Endothelial cell of umbilical vein (primary cell): ENCODE data around the gene MRLN. TPM values are rescaled to one million over a fixed set of nuclear protein-coding genes. Genes with fewer than 3 reads are reported as not detected.

ENCODE experiments used
- BruUV-seq: library from RNA; stranded (reverse); fragments of 400-500 nt; replicated peaks from 2 replicates; lab custom pipeline; 2021; lab: Mats Ljungman, UMichigan
- CTCF ChIA-PET: fragments of 300-600, 350-600 bp; sonication (Branson Sonifier 250); formaldehyde crosslinking; loops from one replicate; lab custom pipeline; 2021; ENCODE audit warnings: antibody characterized with exemption, inconsistent platforms; lab: Charles Lee
- POLR2A ChIA-PET: fragments of 300-600, 350-600 bp; sonication (Branson Sonifier 250); formaldehyde crosslinking; loops from one replicate; lab custom pipeline; 2021; ENCODE audit warnings: antibody characterized with exemption, inconsistent platforms; lab: Charles Lee
- DNase-seq: peaks from one replicate; pipeline ENCODE4 v3.0.0-alpha.2; 2011; ENCODE audit warnings: low read depth, low spot score
- FAIRE-seq: peaks from 2 replicates; lab custom pipeline; 2011; peaks lifted over from hg19 to GRCh38; lab: Jason Lieb, UNC
- H2AFZ ChIP-seq: 2 replicates; pipeline ENCODE4 v1.6.0; 2012; ENCODE audit warnings: low read depth, low read length, control low read depth, inconsistent platforms
- H3K27ac ChIP-seq: 2 replicates; pipeline ENCODE4 v1.5.1; 2011; ENCODE audit warnings: low read depth, mild to moderate bottlenecking, control low read depth, low read length, moderate library complexity; ENCODE audit not compliant: insufficient read depth
- H3K27me3 ChIP-seq, 2 experiments: 2 replicates each; pipeline versions ENCODE4 v1.6.0 to v1.6.1; 2011; ENCODE audit warnings: low read length in 2 of 2, mixed read lengths in 1 of 2; ENCODE audit not compliant: control insufficient read depth in 2 of 2, insufficient read depth in 2 of 2
- H3K36me3 ChIP-seq, 2 experiments: 2 replicates in 1 of 2; 3 replicates in 1 of 2; pipeline ENCODE4 v1.5.1; 2011; ENCODE audit warnings: low read length in 2 of 2, mild to moderate bottlenecking in 1 of 2, moderate library complexity in 1 of 2; ENCODE audit not compliant: control insufficient read depth in 2 of 2, insufficient read depth in 2 of 2; ENCODE audit errors: extremely low read depth in 1 of 2
- H3K4me1 ChIP-seq: 3 replicates; pipeline ENCODE4 v1.5.1; 2011; ENCODE audit warnings: mild to moderate bottlenecking, low read length; ENCODE audit not compliant: control insufficient read depth, insufficient read depth; ENCODE audit errors: extremely low read depth
- H3K4me2 ChIP-seq: 2 replicates; pipeline ENCODE4 v1.6.1; 2011; ENCODE audit warnings: low read length, control low read depth, mixed read lengths; ENCODE audit not compliant: insufficient read depth
- H3K4me3 ChIP-seq, 3 experiments: fragments of 200-600 bp in 1 of 3; sonication (generic), shearing (Covaris generic) in 1 of 3; replicated peaks in 1 of 3; 2 replicates each; pipeline ENCODE4 v1.5.1; 2011 to 2016; ENCODE audit warnings: control low read depth in 3 of 3, low read length in 3 of 3, mild to moderate bottlenecking in 2 of 3, inconsistent platforms in 1 of 3, low read depth in 1 of 3, moderate library complexity in 1 of 3; ENCODE audit not compliant: insufficient read depth in 1 of 3
- H3K79me2 ChIP-seq: 2 replicates; pipeline ENCODE4 v1.6.0; 2012; ENCODE audit warnings: low read length, inconsistent platforms; ENCODE audit not compliant: control insufficient read depth, insufficient read depth
- H3K9ac ChIP-seq: replicated peaks from 2 replicates; pipeline ENCODE3; 2011; ENCODE audit warnings: low read length, control low read depth; ENCODE audit not compliant: insufficient read depth; ENCODE audit errors: extremely low read depth
- H3K9me1 ChIP-seq: replicated peaks from 3 replicates; pipeline ENCODE4 v1.6.0; 2011; ENCODE audit warnings: mild to moderate bottlenecking, low read length; ENCODE audit not compliant: control insufficient read depth, insufficient read depth; ENCODE audit errors: extremely low read depth
- H3K9me3 ChIP-seq: replicated peaks from 2 replicates; pipeline ENCODE4 v1.5.1; 2012; ENCODE audit warnings: low read length, inconsistent platforms; ENCODE audit not compliant: control insufficient read depth, insufficient read depth
- H4K20me1 ChIP-seq: replicated peaks from 2 replicates; pipeline ENCODE3; 2011; ENCODE audit warnings: mild to moderate bottlenecking, low read length; ENCODE audit not compliant: control insufficient read depth, insufficient read depth; ENCODE audit errors: extremely low read depth
- CTCF ChIP-seq, 2 donors: IDR thresholded peaks; 1 replicate in 1 of 2; 2 replicates in 1 of 2; pipeline ENCODE4 v1.5.1; 2011; ENCODE audit warnings: low read length in 2 of 2, mild to moderate bottlenecking in 2 of 2, moderate library complexity in 2 of 2, control low read depth in 1 of 2, inconsistent platforms in 1 of 2, low read depth in 1 of 2; ENCODE audit not compliant: insufficient read depth in 1 of 2; ENCODE audit errors: extremely low read depth in 1 of 2
- EZH2 ChIP-seq: IDR thresholded peaks from 2 replicates; pipeline ENCODE4 v1.6.1; 2012; ENCODE audit warnings: borderline replicate concordance, low read depth, mild to moderate bottlenecking, moderate library complexity, low read length, inconsistent platforms; ENCODE audit not compliant: severe bottlenecking
- FOS ChIP-seq: IDR thresholded peaks from 2 replicates; pipeline ENCODE4 v1.6.1; 2011; ENCODE audit warnings: mild to moderate bottlenecking, low read length, moderate library complexity, borderline replicate concordance; ENCODE audit not compliant: insufficient read depth
- GATA2 ChIP-seq: IDR thresholded peaks from 2 replicates; pipeline ENCODE4 v1.7.0; 2011; ENCODE audit warnings: low read depth, mild to moderate bottlenecking, moderate library complexity, mixed read lengths, low read length; ENCODE audit not compliant: insufficient read length, insufficient read depth
- JUN ChIP-seq: IDR thresholded peaks from 2 replicates; pipeline ENCODE4 v1.6.1; 2011; ENCODE audit warnings: borderline replicate concordance, low read depth; ENCODE audit not compliant: insufficient read length, insufficient read depth
- MAX ChIP-seq: IDR thresholded peaks from 2 replicates; pipeline ENCODE4 v1.6.1; 2011; ENCODE audit not compliant: insufficient read depth, insufficient read length
- MYC ChIP-seq: IDR thresholded peaks from one replicate; pipeline ENCODE4 v1.6.1; 2011; ENCODE audit warnings: mild to moderate bottlenecking, low read depth, low read length
- POLR2A ChIP-seq: IDR thresholded peaks from 2 replicates; pipeline ENCODE4 v1.6.1; 2012; ENCODE audit warnings: low read depth, mild to moderate bottlenecking, control low read depth, low read length
- POLR2AphosphoS5 ChIP-seq: IDR thresholded peaks from 2 replicates; pipeline ENCODE4 v1.6.1; 2012; ENCODE audit warnings: low read depth, mild to moderate bottlenecking, control low read depth, low read length, moderate library complexity; ENCODE audit not compliant: insufficient read depth
- dilution Hi-C: fragments of 300-500 bp; cut with MboI; formaldehyde crosslinking; loops from one replicate; pipeline ENCODE4 v1.15.0; 2019; ENCODE audit warnings: low sequenced_read_pairs; ENCODE audit not compliant: extremely low pct_ligation_motif_present
- intact Hi-C: fragments of 100-400 bp; cut with micrococcal nuclease; formaldehyde crosslinking; loops from one replicate; pipeline ENCODE4 v1.10.0; 2022
- polyA plus RNA-seq, 4 experiments: library from polyadenylated mRNA; depleted of rRNA in 3 of 4; stranded (reverse) in 3 of 4; unstranded in 1 of 4; fragments of >200 nt; gene quantifications; 2 replicates each; pipeline versions ENCODE4 v1.2.1 to v1.2.3, GENCODE V29; 2011 to 2012; ENCODE audit warnings: missing spikeins in 1 of 4
- total RNA-seq: library from RNA; stranded (reverse); gene quantifications from 2 replicates; pipeline ENCODE4 v1.2.3, GENCODE V29; 2021

Gene MRLN
- total and polyA plus RNA-seq, 2 donors (not counting 3 experiments of a cell fraction or from before 2014, with no cell fraction given), result not detected

GRCh38 chr10:59692113-59692512 is 61.1 kb downstream of the MRLN start:
- Histone ChIP-seq H3K36me3 (no peaks in the 10 kb centered on the region), H3K27ac (no peak overlapping the region), H2AFZ (no peak overlapping the region), H3K9ac (no peak overlapping the region), H3K4me1 (no peaks in the 10 kb centered on the region), H3K4me2 (no peak overlapping the region), H4K20me1 (no peaks in the 10 kb centered on the region), H3K9me3 (no peaks in the 10 kb centered on the region), H3K27me3 (no peaks in the 10 kb centered on the region), H3K9me1 (no peaks in the 10 kb centered on the region), H3K79me2 (no peaks in the 10 kb centered on the region), H3K4me3 (no peak overlapping the region)
- DNase-seq, result no peak
- POLR2A ChIA-PET, result no interaction called here
- no peak for FAIRE-seq
- intact Hi-C loops, result no loop called here
- dilution Hi-C loops, result no loop called here
- no peak for TF ChIP-seq CTCF (IDR thresholded peaks at IDR 0.05; ENCODE audit: extremely low read depth in 1 of 2, insufficient read depth in 1 of 2, low read depth in 1 of 2, low read length in 2 of 2)
- TF ChIP-seq POLR2A, result no peak
- TF ChIP-seq POLR2AphosphoS5, result no peak
- CTCF ChIA-PET, result no interaction called here
- BruUV-seq, result no TSS peak

GRCh38 chr10:59688921-59689351 is 64.3 kb downstream of the MRLN start:
- no peak overlapping the region for H2AFZ ChIP-seq
- ChIA-PET CTCF (no interaction called here), POLR2A (no interaction called here)
- no peaks in the 10 kb centered on the region for H3K27me3 ChIP-seq
- DNase-seq, result no peak
- H3K4me3 ChIP-seq, result no peak overlapping the region
- no TSS peak for BruUV-seq
- no peaks in the 10 kb centered on the region for H3K79me2 ChIP-seq
- H3K9me3 ChIP-seq, result no peaks in the 10 kb centered on the region
- H3K9me1 ChIP-seq, result no peaks in the 10 kb centered on the region
- H3K9ac ChIP-seq, result no peak overlapping the region
- intact Hi-C loops, result no loop called here
- no peaks in the 10 kb centered on the region for H4K20me1 ChIP-seq
- no peaks in the 10 kb centered on the region for H3K36me3 ChIP-seq
- dilution Hi-C loops, result no loop called here
- H3K27ac ChIP-seq, result no peak overlapping the region
- no peak for FAIRE-seq
- no peaks in the 10 kb centered on the region for H3K4me1 ChIP-seq
- no peak overlapping the region for H3K4me2 ChIP-seq
- no peak for TF ChIP-seq MAX
- TF ChIP-seq MYC, result no peak
- no peak for TF ChIP-seq JUN
- TF ChIP-seq GATA2, result no peak
- TF ChIP-seq CTCF (IDR thresholded peaks at IDR 0.05; ENCODE audit: extremely low read depth in 1 of 2, insufficient read depth in 1 of 2, low read depth in 1 of 2, low read length in 2 of 2), result no peak
- TF ChIP-seq POLR2AphosphoS5, result no peak
- no peak for TF ChIP-seq EZH2
- TF ChIP-seq FOS, result no peak
- no peak for TF ChIP-seq POLR2A
